Body of pancreas (tissue), 4 donors: Measurements from ENCODE around the gene LARP7. TPM values are rescaled to one million over a fixed set of nuclear protein-coding genes. Genes with fewer than 3 reads are reported as not detected.
"Not testable (repeated sequence)": the region's sequence is repeated elsewhere in the genome, so short reads cannot be mapped to it uniquely, and the experiment has no call there.

Source experiments
- ATAC-seq: fragments of 150-250 bp; one replicate; pipeline ENCODE4 v1.9.1; 2016
- DNase-seq, 4 donors: peaks; one replicate each; pipeline ENCODE4 v3.0.0-alpha.2; 2019
- H3K27ac ChIP-seq, 4 donors: fragments of 200-600 bp; sonication (generic); 1 replicate in 3 of 4; 2 replicates in 1 of 4; pipeline versions ENCODE4 v1.5.1 to v1.6.1; 2016 to 2019; ENCODE audit warnings: mild to moderate bottlenecking in 1 of 4, mixed read lengths in 1 of 4, moderate library complexity in 1 of 4
- H3K27me3 ChIP-seq, 2 donors: fragments of 200-600 bp; sonication (generic); one replicate each; pipeline ENCODE4 v1.6.0; 2016; ENCODE audit warnings: mild to moderate bottlenecking in 1 of 2
- H3K36me3 ChIP-seq, 2 donors: fragments of 200-600 bp; sonication (generic); replicated peaks in 1 of 2; 2 replicates each; pipeline ENCODE4 v1.5.1; 2016; ENCODE audit warnings: low read depth in 2 of 2; ENCODE audit not compliant: insufficient read depth in 1 of 2
- H3K4me1 ChIP-seq: fragments of 200-600 bp; sonication (generic); one replicate; pipeline ENCODE4 v1.6.0; 2016
- H3K4me3 ChIP-seq, 2 donors: fragments of 200-600 bp; sonication (generic); 1 replicate in 1 of 2; 2 replicates in 1 of 2; pipeline ENCODE4 v1.5.1; 2016 to 2019
- H3K9me3 ChIP-seq, 3 donors: fragments of 200-600 bp; sonication (generic); 1 replicate in 2 of 3; 2 replicates in 1 of 3; pipeline ENCODE4 v1.5.1; 2016
- CTCF ChIP-seq, 7 experiments: fragments of 450-650 bp in 4 of 7; fragments of 200-600 bp in 3 of 7; sonication (generic) in 3 of 7; IDR thresholded peaks; one replicate each; pipeline ENCODE4 v1.5.1; 2016 to 2019; ENCODE audit warnings: antibody characterized with exemption in 7 of 7
- POLR2A ChIP-seq, 3 donors: fragments of 450-650 bp; IDR thresholded peaks; one replicate each; pipeline ENCODE4 v1.6.1; 2016; ENCODE audit warnings: antibody characterized with exemption in 3 of 3, mild to moderate bottlenecking in 2 of 3
- WGBS, 2 donors: methylation state at CpG; one replicate each; pipeline ENCODE4 v1.1.5; 2017; 5-methylcytosine and 5-hydroxymethylcytosine counted together
- intact Hi-C: fragments of 100-400 bp; cut with DNase I; formaldehyde crosslinking; loops from one replicate; pipeline ENCODE4 v1.15.1; 2023
- total RNA-seq, 2 donors: library from RNA; depleted of rRNA; stranded (reverse); fragments of >200 nt; gene quantifications; one replicate each; pipeline ENCODE4 v1.1.0, GENCODE V29; 2016

The LARP7 gene
- total RNA-seq, 2 donors from 2014 or later: 17.4 to 28.0 TPM

GRCh38 chr4:112626228-112626627 is 10.7 kb upstream of the LARP7 start:
- Histone ChIP-seq H3K27ac (no peak overlapping the region), H3K4me1 (no peaks in the 10 kb centered on the region), H3K27me3 (no peaks in the 10 kb centered on the region), H3K9me3 (no peaks in the 10 kb centered on the region), H3K36me3 (no peaks in the 10 kb centered on the region), H3K4me3 (no peak overlapping the region)
- 80 to 85% methylated on average over 4 of the region's 4 CpGs for WGBS, 2 donors
- TF ChIP-seq CTCF (IDR thresholded peaks at IDR 0.05): no peak
- TF ChIP-seq POLR2A (IDR thresholded peaks at IDR 0.05): no peak
- intact Hi-C loops: no loop called here
- ATAC-seq (no peak), DNase-seq (no peak)

GRCh38 chr4:112633477-112634235 is 3.3 kb upstream of the LARP7 start:
- DNase-seq (no peak), ATAC-seq (no peak)
- no peaks in the 10 kb centered on the region for H3K36me3 ChIP-seq
- H3K4me3 ChIP-seq: no peak overlapping the region
- peaks cover 13% of the 10 kb centered on the region for H3K4me1 ChIP-seq
- no peaks in the 10 kb centered on the region for H3K27me3 ChIP-seq
- intact Hi-C loops: no loop called here
- no peaks in the 10 kb centered on the region for H3K9me3 ChIP-seq
- WGBS, 2 donors: 26 to 29% methylated on average over 4 of the region's 4 CpGs
- TF ChIP-seq CTCF (IDR thresholded peaks at IDR 0.05) (peak in 5 of 7 experiments; percentile 10 to 46 (median 39)), POLR2A (IDR thresholded peaks at IDR 0.05) (no peak)
- H3K27ac ChIP-seq: no peak overlapping the region

DNA sequence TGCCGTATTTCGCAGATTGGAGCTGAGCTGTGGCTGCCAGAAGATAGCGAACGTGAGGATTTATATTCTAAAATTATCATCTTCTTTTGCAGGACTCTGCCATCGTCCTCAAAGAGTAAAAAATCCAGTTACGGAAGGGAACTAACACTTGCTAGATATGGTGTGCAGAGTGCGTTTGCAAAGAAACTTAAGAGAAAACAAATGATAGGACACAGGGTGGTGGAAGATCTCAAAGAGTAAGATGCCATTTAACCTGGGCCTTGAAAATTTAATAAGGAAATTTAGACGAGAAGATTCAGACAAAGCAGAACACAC is 566 bp downstream of the LARP7 start:
- no peaks in the 10 kb centered on the region for H3K9me3 ChIP-seq
- peak overlapping the region in 1 of 2 donors; percentile 28 for H3K4me3 ChIP-seq
- peak overlapping the region; percentile 89 to 93 (median 91) for H3K27ac ChIP-seq
- H3K4me1 ChIP-seq: peaks cover 13% of the 10 kb centered on the region
- no peak for ATAC-seq
- H3K36me3 ChIP-seq: no peaks in the 10 kb centered on the region
- TF ChIP-seq CTCF (IDR thresholded peaks at IDR 0.05): no peak
- no peak for TF ChIP-seq POLR2A (IDR thresholded peaks at IDR 0.05)
- no peak for DNase-seq
- no peaks in the 10 kb centered on the region for H3K27me3 ChIP-seq
- intact Hi-C loops: no loop called here
- WGBS, 2 donors: 0 to 1% methylated on average over 8 of the region's 8 CpGs

DNA sequence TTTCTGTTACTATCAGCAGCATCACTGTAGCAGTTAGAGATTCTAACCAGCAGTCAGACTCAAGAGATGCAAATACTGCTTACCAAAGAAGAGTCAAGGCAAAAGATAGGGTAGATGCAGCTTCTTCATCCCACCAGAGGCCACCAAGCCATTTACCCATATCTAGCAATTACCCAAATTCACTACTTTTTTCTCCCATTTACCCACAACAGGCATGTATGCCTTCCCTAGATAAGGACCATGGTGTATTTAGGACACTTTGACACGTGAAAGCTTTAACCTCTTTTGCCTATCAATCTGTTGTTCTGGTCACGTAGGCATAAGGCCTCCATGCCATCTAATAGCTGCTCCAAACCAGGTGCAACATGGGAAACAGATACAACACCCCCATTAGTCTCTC is 5.6 kb downstream of the LARP7 start:
- TF ChIP-seq CTCF (IDR thresholded peaks at IDR 0.05) (no peak), POLR2A (IDR thresholded peaks at IDR 0.05) (no peak)
- Histone ChIP-seq H3K36me3 (peaks cover 0 to 12% of the 10 kb centered on the region in 2 donors), H3K9me3 (no peaks in the 10 kb centered on the region), H3K27ac (no peak overlapping the region), H3K4me1 (peaks cover 7% of the 10 kb centered on the region), H3K4me3 (no peak overlapping the region), H3K27me3 (no peaks in the 10 kb centered on the region)
- intact Hi-C loops: no loop called here
- WGBS, 2 donors: 68 to 74% methylated on average over 2 of the region's 2 CpGs
- no peak for ATAC-seq
- DNase-seq: no peak

- intact Hi-C loops, H3K9me3 ChIP-seq, H3K27me3 ChIP-seq, H3K27ac ChIP-seq, ATAC-seq, DNase-seq, H3K4me1 ChIP-seq, H3K4me3 ChIP-seq: not testable (repeated sequence)
- peaks cover 10 to 17% of the 10 kb centered on the region in 2 donors for H3K36me3 ChIP-seq
- 88 to 89% methylated on average over 10 of the region's 10 CpGs for WGBS, 2 donors
Observed at GRCh38 chr4:112644595-112645535, 7.9 kb downstream of the LARP7 start.
